Measurements from ENCODE around the gene GSG1. TPM values are rescaled to one million over a fixed set of nuclear protein-coding genes. Genes with fewer than 3 reads are reported as not detected.

Gene GSG1
- total RNA-seq, 1 donor from 2014 or later = not detected

- Histone ChIP-seq H3K4me3 (ENCODE audit: low read depth, low read length) (no peak overlapping the region), H3K27me3 (ENCODE audit: control insufficient read depth, insufficient read depth, low read length) (no peaks in the 10 kb centered on the region), H3K36me3 (ENCODE audit: control insufficient read depth, insufficient read depth, low read length) (no peaks in the 10 kb centered on the region)
- DNase-seq (ENCODE audit: low read depth) = no peak
- TF ChIP-seq CTCF (IDR thresholded peaks at IDR 0.05; ENCODE audit: insufficient read depth, low read length, poor library complexity, severe bottlenecking) = no peak
Observed at GRCh38 chr12:13069380-13069779, 34.1 kb downstream of the GSG1 start.

- no peak for TF ChIP-seq CTCF (IDR thresholded peaks at IDR 0.05; ENCODE audit: insufficient read depth, low read length, poor library complexity, severe bottlenecking)
- DNase-seq (ENCODE audit: low read depth) = no peak
- no peaks in the 10 kb centered on the region for H3K36me3 ChIP-seq (ENCODE audit: control insufficient read depth, insufficient read depth, low read length)
- H3K4me3 ChIP-seq (ENCODE audit: low read depth, low read length) = no peak overlapping the region
- H3K27me3 ChIP-seq (ENCODE audit: control insufficient read depth, insufficient read depth, low read length) = no peaks in the 10 kb centered on the region
Observed at GRCh38 chr12:13067322-13067721, 36.1 kb downstream of the GSG1 start.

GRCh38 chr12:13066459-13066858 lies 37.0 kb downstream of the GSG1 start:
- Histone ChIP-seq H3K27me3 (ENCODE audit: control insufficient read depth, insufficient read depth, low read length) (no peaks in the 10 kb centered on the region), H3K36me3 (ENCODE audit: control insufficient read depth, insufficient read depth, low read length) (no peaks in the 10 kb centered on the region), H3K4me3 (ENCODE audit: low read depth, low read length) (no peak overlapping the region)
- TF ChIP-seq CTCF (IDR thresholded peaks at IDR 0.05; ENCODE audit: insufficient read depth, low read length, poor library complexity, severe bottlenecking) = no peak
- no peak for DNase-seq (ENCODE audit: low read depth)

- H3K4me3 ChIP-seq (ENCODE audit: low read depth, low read length) = no peak overlapping the region
- TF ChIP-seq CTCF (IDR thresholded peaks at IDR 0.05; ENCODE audit: insufficient read depth, low read length, poor library complexity, severe bottlenecking) = no peak
- no peak for DNase-seq (ENCODE audit: low read depth)
- no peaks in the 10 kb centered on the region for H3K27me3 ChIP-seq (ENCODE audit: control insufficient read depth, insufficient read depth, low read length)
- no peaks in the 10 kb centered on the region for H3K36me3 ChIP-seq (ENCODE audit: control insufficient read depth, insufficient read depth, low read length)
Observed at GRCh38 chr12:13066014-13066413, 37.5 kb downstream of the GSG1 start.

GRCh38 chr12:13062669-13063068 lies 40.8 kb downstream of the GSG1 start:
- Histone ChIP-seq H3K4me3 (ENCODE audit: low read depth, low read length) (no peak overlapping the region), H3K36me3 (ENCODE audit: control insufficient read depth, insufficient read depth, low read length) (no peaks in the 10 kb centered on the region), H3K27me3 (ENCODE audit: control insufficient read depth, insufficient read depth, low read length) (no peaks in the 10 kb centered on the region)
- DNase-seq (ENCODE audit: low read depth) = no peak
- no peak for TF ChIP-seq CTCF (IDR thresholded peaks at IDR 0.05; ENCODE audit: insufficient read depth, low read length, poor library complexity, severe bottlenecking)

- DNase-seq (ENCODE audit: low read depth) = no peak
- no peak for TF ChIP-seq CTCF (IDR thresholded peaks at IDR 0.05; ENCODE audit: insufficient read depth, low read length, poor library complexity, severe bottlenecking)
- H3K4me3 ChIP-seq (ENCODE audit: low read depth, low read length) = no peak overlapping the region
- no peaks in the 10 kb centered on the region for H3K36me3 ChIP-seq (ENCODE audit: control insufficient read depth, insufficient read depth, low read length)
- H3K27me3 ChIP-seq (ENCODE audit: control insufficient read depth, insufficient read depth, low read length) = no peaks in the 10 kb centered on the region
Observed at GRCh38 chr12:13061377-13061776, 42.1 kb downstream of the GSG1 start.

Measured in kidney epithelial cell (primary cell).